GM12878 (cell line): ENCODE measurements around the gene UFSP2. TPM values are rescaled to one million over a fixed set of nuclear protein-coding genes. Genes with fewer than 3 reads are reported as not detected.

ENCODE experiments used
- ATAC-seq: fragments of 200-7000 bp; cut with Tn5 transposase; 3 replicates; pipeline ENCODE4 v1.9.1; 2020; ENCODE audit warnings: mild to moderate bottlenecking, moderate library complexity
- BruUV-seq: library from RNA; stranded (reverse); fragments of 400-500 nt; replicated peaks from 2 replicates; lab custom pipeline; 2021; lab: Mats Ljungman, UMichigan
- CTCF ChIA-PET: fragments of 300-600 bp; sonication (Branson Sonifier 250); formaldehyde crosslinking; extraction: SDS; loops from one replicate; lab custom pipeline; 2021; ENCODE audit warnings: inconsistent platforms; lab: Yijun Ruan, JAX
- POLR2A ChIA-PET: fragments of 350-600 bp; formaldehyde crosslinking; extraction: SDS; loops from one replicate; lab custom pipeline; 2021; ENCODE audit warnings: inconsistent platforms; lab: Charles Lee
- RAD21 ChIA-PET: fragments of 300-600 bp; sonication (Branson Sonifier 250); formaldehyde crosslinking; loops from one replicate; lab custom pipeline; 2023; ENCODE audit warnings: antibody characterized with exemption; ENCODE audit not compliant: unreplicated experiment; lab: Charles Lee
- SMC1A ChIA-PET: fragments of 300-600 bp; sonication (Branson Sonifier 250); formaldehyde crosslinking; loops from one replicate; lab custom pipeline; 2023; ENCODE audit not compliant: unreplicated experiment, uncharacterized antibody; lab: Charles Lee
- DNase-seq: peaks from one replicate; pipeline ENCODE4 v3.0.0-alpha.2; 2011; ENCODE audit warnings: low read depth, low spot score
- FAIRE-seq: peaks from 3 replicates; lab custom pipeline; 2011; peaks lifted over from hg19 to GRCh38; lab: Jason Lieb, UNC
- H2AFZ ChIP-seq: 2 replicates; pipeline ENCODE4 v1.6.0; 2011; ENCODE audit warnings: low read depth, low read length, control low read depth; ENCODE audit not compliant: control insufficient read depth
- H3K27ac ChIP-seq: 2 replicates; pipeline ENCODE4 v1.5.1; 2011; ENCODE audit warnings: control low read depth; ENCODE audit not compliant: control insufficient read depth, insufficient read depth
- H3K27me3 ChIP-seq, 2 experiments: replicated peaks in 1 of 2; 2 replicates each; pipeline versions ENCODE4 v1.6.0 to v1.6.1; 2011; ENCODE audit warnings: low read length in 1 of 2; ENCODE audit not compliant: control insufficient read depth in 2 of 2, insufficient read depth in 2 of 2
- H3K36me3 ChIP-seq, 2 experiments: 2 replicates each; pipeline ENCODE4 v1.5.1; 2011; ENCODE audit warnings: low read length in 1 of 2; ENCODE audit not compliant: control insufficient read depth in 2 of 2, insufficient read depth in 2 of 2
- H3K4me1 ChIP-seq: 2 replicates; pipeline ENCODE4 v1.6.1; 2011; ENCODE audit warnings: mild to moderate bottlenecking, low read length, moderate library complexity, mixed read lengths; ENCODE audit not compliant: control insufficient read depth, insufficient read depth
- H3K4me2 ChIP-seq: 2 replicates; pipeline ENCODE4 v1.6.0; 2011; ENCODE audit warnings: control low read depth; ENCODE audit not compliant: control insufficient read depth, insufficient read depth
- H3K4me3 ChIP-seq: fragments of 200-600 bp; sonication (generic); 2 replicates; pipeline ENCODE4 v1.5.1; 2016
- H3K79me2 ChIP-seq: 2 replicates; pipeline ENCODE4 v1.6.0; 2011; ENCODE audit warnings: low read length; ENCODE audit not compliant: control insufficient read depth, insufficient read depth
- H3K9ac ChIP-seq: 2 replicates; pipeline ENCODE4 v1.8.0; 2011; ENCODE audit warnings: low read length, control low read depth, mixed read lengths; ENCODE audit not compliant: control insufficient read depth, insufficient read depth
- H3K9me3 ChIP-seq: replicated peaks from 3 replicates; pipeline ENCODE4 v1.5.1; 2011; ENCODE audit warnings: mild to moderate bottlenecking, low read length; ENCODE audit not compliant: control insufficient read depth, insufficient read depth
- H4K20me1 ChIP-seq: 2 replicates; pipeline ENCODE4 v1.6.0; 2011; ENCODE audit not compliant: control insufficient read depth, insufficient read depth
- CEBPB ChIP-seq, 2 experiments: fragments of 150-350 bp in 1 of 2; IDR thresholded peaks; 2 replicates each; pipeline ENCODE4 v1.6.1; 2012 to 2014; ENCODE audit warnings: low read depth in 2 of 2, low read length in 2 of 2, borderline replicate concordance in 1 of 2, inconsistent platforms in 1 of 2
- IRF4 ChIP-seq: IDR thresholded peaks from 2 replicates; pipeline ENCODE4 v1.6.1; 2011; ENCODE audit warnings: low read depth, low read length
- RELB ChIP-seq: fragments of 450-650 bp; IDR thresholded peaks from 2 replicates; pipeline ENCODE4 v1.6.1; 2017; ENCODE audit warnings: low read depth, mild to moderate bottlenecking, moderate library complexity
- SPI1 ChIP-seq: IDR thresholded peaks from 2 replicates; pipeline ENCODE4 v1.6.1; 2011; ENCODE audit warnings: low read depth, mild to moderate bottlenecking, low read length, moderate library complexity, borderline replicate concordance; ENCODE audit not compliant: insufficient read depth
- TCF7 ChIP-seq: IDR thresholded peaks from 2 replicates; pipeline ENCODE4 v1.6.1; 2014; ENCODE audit warnings: antibody characterized with exemption, borderline replicate concordance
- YBX1 ChIP-seq: fragments of 450-650 bp; IDR thresholded peaks from 2 replicates; pipeline ENCODE4 v1.6.1; 2016; ENCODE audit warnings: antibody characterized with exemption
- WGBS: methylation state at CpG from one replicate; pipeline ENCODE4 v1.1.6; 2016; ENCODE audit warnings: low lambda C conversion rate; ENCODE audit not compliant: insufficient replicate concordance, insufficient coverage; ENCODE audit errors: missing lambda C conversion rate; 5-methylcytosine and 5-hydroxymethylcytosine counted together
- in situ Hi-C: fragments of 300-500 bp; cut with MboI; formaldehyde crosslinking; loops from 9 replicates; pipeline ENCODE4 v1.14.3; 2018; ENCODE audit warnings: mixed read lengths
- intact Hi-C: fragments of 100-400 bp; cut with micrococcal nuclease; formaldehyde crosslinking; loops from one replicate; pipeline ENCODE4 v1.14.2; 2022; ENCODE audit not compliant: unreplicated experiment
- polyA plus RNA-seq, 11 experiments: library from polyadenylated mRNA; depleted of rRNA in 4 of 11; unstranded in 6 of 11; stranded (reverse) in 5 of 11; fragments of >200 nt; fragmentation: Nextera tagmentation in 4 of 11; fragmentation: Illumina TruSeq in 1 of 11; extraction: Ambion mirVana in 4 of 11; extraction: Trizol in 1 of 11; gene quantifications; 1 replicate in 1 of 11; 2 replicates in 10 of 11; pipeline versions ENCODE4 v1.2.1 to v1.2.3, GENCODE V29; 2011 to 2016; ENCODE audit warnings: inconsistent platforms in 2 of 11, missing spikeins in 2 of 11, low read depth in 1 of 11
- total RNA-seq, 4 experiments: library from RNA; depleted of rRNA in 3 of 4; stranded (reverse); fragments of >200 nt in 3 of 4; fragmentation: Illumina TruSeq in 1 of 4; extraction: Trizol in 1 of 4; gene quantifications; 2 replicates each; pipeline versions ENCODE4 v1.2.1 to v1.2.3, GENCODE V29; 2013 to 2021

Gene UFSP2
- total and polyA plus RNA-seq, 10 of the 15 experiments (the other 5 are each of a cell fraction or from before 2014, with no cell fraction given) = 25.4 to 53.1 (median 37.7) TPM

DNA sequence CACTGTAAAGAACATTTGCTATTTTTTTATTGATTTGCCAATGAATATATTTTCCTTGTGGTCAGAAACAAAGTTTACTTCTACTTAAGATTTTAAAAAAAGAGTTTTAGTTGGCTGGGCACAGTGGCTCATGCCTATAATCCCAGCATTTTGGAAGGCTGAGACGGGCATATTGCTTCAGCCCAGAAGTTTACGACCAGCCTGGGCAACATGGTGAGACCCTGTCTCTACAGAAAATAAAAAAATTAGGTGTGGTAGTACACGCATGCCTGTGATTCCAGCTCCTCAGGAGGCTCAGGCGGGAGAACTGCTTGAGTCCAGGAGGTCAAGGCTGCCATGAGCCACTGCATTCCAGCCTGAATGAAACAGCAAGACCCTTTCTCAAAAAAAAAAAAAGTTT lies 66.8 kb downstream of the UFSP2 start (continued):
- TF ChIP-seq YBX1 (no peak), RELB (no peak), TCF7 (no peak), CEBPB (IDR thresholded peaks at IDR 0.05; ENCODE audit: borderline replicate concordance in 1 of 2, low read depth in 2 of 2, low read length in 2 of 2) (no peak)

DNA sequence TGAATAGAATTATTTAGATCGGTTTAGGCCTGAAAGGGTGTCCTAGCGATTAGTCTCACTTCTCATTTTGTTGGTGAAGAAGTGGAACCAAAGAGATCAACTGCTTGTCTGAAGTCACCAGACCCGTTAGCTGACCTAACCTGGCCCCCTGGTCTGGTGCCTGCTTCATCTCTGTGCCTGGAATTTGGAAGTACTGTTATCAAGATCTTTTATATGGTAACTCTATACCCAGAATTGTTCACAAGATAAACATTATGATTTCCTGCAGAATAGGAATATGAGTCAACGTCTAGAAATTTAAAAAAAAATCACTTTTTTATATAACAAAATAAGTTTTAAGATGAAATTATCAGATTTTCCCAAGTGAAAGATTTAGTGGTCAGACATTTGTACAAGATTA lies 67.2 kb downstream of the UFSP2 start:
- BruUV-seq = no TSS peak
- CTCF ChIA-PET = no interaction called here
- intact Hi-C loops (no loop called here), in situ Hi-C loops (no loop called here)
- ATAC-seq = no peak
- WGBS = 58% methylated on average over 4 of the region's 4 CpGs
- Histone ChIP-seq H3K27me3 (no peaks in the 10 kb centered on the region), H4K20me1 (no peaks in the 10 kb centered on the region), H3K27ac (no peak overlapping the region), H2AFZ (no peak overlapping the region), H3K79me2 (no peaks in the 10 kb centered on the region), H3K4me1 (0 out of 2 replicates have a peak, but pooled peaks cover 4% of the 10 kb centered on the region), H3K9ac (no peak overlapping the region), H3K9me3 (no peaks in the 10 kb centered on the region), H3K36me3 (peaks cover 1 to 37% of the 10 kb centered on the region in 2 experiments), H3K4me3 (no peak overlapping the region), H3K4me2 (no peak overlapping the region)
- TF ChIP-seq SPI1 = peak; percentile 54; the same call in 1 of the 2 replicates
- TF ChIP-seq IRF4 = no peak
- POLR2A ChIA-PET = no interaction called here
- no peak for DNase-seq
- RAD21 ChIA-PET = no interaction called here
- no peak for FAIRE-seq
- SMC1A ChIA-PET = no interaction called here
